AG20443 (cell line): ENCODE measurements around the gene RHBDD1.

Experiments used
- DNase-seq: peaks from one replicate; pipeline ENCODE4 v3.0.0; 2012; ENCODE audit warnings: low spot score, mixed read lengths

RHBDD1 gene

DNA sequence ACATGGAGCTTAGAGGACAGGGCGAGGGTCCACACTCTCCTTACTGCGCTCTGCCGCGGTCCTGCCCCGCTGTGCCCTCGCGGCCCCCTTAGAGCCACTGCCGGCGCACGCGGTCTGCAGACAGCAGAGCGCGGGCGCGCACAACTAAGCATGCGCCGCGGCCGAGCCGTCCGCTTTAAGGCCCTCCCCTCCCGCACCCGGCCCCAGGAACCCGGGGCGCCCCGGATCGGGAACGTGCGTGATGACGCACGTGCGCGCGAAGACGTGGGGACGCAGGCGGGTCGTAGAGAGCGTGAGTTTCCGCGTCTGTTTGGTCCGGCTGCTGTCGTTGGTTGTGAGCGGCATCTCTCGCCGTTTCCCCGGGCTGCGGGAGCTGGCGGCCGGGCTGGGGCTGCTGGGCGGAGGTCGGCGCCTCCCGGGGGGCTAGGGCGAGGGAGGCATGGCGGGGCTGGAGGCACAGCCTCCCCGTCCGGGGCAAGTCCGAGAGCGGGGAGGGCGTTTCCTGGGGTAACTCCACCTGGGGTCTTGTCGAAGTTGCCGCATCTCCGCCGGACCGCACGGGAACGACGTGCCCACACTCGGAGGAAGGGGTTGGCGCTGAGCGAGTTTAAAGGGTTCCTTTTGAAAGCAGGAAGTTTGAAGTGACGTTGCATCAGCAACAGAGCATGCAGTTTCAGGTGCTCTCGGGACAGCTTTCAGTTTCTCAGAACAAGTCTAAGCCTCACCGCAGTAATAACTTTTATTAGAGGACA is at the start of gene RHBDD1:
Gene RHBDD1, plus strand, starts transcription at position 259 of the 752 bp plus-strand sequence. CDS start 28,640 bp downstream, outside the sequence.
- peak; percentile 99 for DNase-seq

DNA sequence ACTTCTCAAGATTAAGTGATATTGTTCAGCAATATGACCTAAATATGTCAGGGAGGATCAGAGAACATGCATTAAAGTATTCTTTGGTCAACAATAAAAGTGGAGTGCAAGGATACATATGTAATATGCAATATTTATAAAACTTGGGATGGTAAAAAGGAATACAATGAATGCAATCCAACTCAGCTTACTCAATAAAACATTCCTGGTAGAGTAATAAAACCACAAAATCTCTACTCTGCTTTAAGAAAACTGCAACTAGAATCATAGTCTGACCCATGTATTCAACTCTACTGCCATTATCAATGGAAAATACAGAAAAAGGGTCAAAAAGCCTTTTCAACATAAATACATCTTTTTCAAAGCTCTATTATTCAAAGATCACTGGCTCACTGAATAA is 47.8 kb upstream of the RHBDD1 start:
- no peak for DNase-seq

- DNase-seq, result no peak
Measured at GRCh38 chr2:226788881-226789490, 46.9 kb upstream of the RHBDD1 start.

DNA sequence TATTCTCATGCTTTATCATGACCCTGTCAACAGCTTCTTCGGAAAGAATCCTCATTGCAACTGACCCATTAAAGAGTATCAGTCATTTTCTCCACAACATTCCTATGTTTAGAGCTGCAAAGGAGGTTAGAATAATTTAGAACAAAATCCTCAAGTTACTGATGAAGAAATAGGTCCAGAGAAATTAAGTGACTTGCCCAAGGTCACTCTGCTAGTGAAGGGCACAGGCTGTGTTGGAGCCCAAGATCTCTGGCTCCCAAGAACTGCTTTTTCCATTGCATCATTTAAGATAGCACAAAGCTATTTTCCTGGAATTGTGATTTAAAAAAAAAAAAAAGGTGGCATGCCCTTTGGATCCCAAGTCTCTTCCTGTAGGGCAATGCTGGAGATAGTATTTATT is 45.8 kb upstream of the RHBDD1 start:
- no peak for DNase-seq

DNA sequence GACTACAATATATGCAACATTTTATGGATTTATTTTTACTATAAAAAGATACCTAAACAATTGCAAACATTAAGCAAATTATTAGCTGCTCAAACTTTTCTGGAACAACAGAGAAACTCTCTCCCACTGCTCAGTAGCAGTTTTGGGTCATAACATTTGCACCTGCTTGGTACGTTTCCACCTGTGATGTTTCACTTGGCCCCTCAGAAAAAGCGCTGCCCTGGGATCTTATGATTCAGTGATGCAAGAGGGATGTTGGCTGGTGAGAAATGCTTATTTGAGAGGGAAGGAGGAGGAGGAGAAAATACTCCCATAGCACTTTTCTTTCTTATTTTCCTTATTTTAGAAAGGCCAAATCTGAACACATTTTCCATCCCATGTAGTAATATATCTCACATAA is 45.4 kb upstream of the RHBDD1 start:
- no peak for DNase-seq

DNA sequence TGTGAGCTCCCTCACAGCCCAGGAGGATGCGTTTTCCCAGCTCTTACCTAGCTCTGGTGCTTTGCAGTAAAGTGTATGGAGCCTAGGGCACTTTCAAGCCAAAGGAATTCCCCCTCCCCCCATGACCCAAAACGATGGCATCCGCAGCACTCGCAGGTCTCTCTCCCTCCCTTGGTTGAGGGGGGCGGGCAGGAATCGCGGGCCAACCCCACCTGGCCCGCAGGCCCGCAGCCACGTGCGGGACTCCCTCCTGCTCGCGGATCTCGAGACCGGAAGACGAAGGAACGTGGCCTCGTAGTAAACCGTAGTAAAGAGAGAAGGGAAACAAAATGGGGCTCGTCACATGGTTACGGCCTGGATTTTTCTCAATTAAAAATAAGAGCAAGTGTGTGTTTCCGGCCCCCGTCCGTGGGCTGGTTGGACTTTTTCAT is 44.8 kb upstream of the RHBDD1 start:
- peak; percentile 60 for DNase-seq

GRCh38 chr2:226791487-226792081 is 44.3 kb upstream of the RHBDD1 start:
- DNase-seq, result peak; percentile 98

DNA sequence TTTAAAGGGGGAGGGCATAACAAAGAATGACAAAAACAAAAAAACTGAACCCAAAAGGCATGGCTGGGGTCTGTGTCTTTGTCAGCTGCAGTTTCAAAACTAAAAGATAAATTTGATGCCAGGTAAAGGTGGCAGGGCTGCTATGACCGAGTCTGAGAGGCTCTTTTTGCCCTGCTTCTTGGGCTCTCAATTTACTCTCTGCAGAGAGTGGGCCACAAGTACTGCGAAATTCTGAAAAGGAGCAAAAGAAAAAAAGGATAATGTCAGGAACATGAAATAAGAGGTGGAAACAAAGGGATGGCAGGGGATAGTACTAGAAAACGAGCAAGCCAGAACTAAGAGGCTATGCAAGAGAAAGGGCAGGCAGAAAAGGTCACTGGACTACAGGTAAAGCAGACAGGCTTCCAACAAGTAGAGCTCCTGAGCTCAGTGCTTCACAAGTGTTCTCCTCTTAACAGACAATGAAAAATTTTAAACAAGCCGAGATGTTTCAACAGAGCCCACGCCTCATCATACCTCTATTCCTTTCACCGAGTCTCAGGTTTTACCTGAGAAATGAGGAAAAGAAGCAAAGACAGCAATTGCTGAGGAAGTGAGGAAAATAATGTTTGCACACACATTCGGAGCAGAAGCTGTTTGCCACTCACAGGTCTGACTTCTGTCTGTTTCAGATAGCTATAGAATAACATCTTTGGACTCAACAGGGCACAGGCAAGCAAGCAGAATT is 43.5 kb upstream of the RHBDD1 start:
- no peak for DNase-seq

- no peak for DNase-seq
Measured at GRCh38 chr2:226793646-226794045, 42.2 kb upstream of the RHBDD1 start.

DNA sequence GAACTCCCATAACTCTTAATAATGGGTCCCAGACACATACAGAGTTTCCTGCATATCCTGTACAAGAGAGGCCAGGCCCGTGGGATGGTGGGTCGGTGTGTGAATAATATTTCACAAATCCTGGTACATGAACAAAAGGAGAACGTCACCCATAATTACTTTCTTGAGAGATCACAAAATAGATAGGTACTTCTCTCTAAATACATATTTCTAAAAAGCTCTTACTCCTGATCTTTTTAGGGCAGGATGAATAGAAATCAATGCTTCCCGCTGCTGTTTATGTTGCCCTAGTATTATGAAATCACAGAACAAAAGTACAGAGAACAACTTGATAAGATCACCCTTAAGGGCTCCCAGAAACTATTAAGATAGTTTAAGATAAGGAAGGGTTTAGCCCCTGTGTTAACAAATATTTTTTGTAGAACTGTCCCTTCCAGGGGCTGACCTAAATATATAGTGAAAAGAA is 41.6 kb upstream of the RHBDD1 start:
- DNase-seq, result no peak

DNA sequence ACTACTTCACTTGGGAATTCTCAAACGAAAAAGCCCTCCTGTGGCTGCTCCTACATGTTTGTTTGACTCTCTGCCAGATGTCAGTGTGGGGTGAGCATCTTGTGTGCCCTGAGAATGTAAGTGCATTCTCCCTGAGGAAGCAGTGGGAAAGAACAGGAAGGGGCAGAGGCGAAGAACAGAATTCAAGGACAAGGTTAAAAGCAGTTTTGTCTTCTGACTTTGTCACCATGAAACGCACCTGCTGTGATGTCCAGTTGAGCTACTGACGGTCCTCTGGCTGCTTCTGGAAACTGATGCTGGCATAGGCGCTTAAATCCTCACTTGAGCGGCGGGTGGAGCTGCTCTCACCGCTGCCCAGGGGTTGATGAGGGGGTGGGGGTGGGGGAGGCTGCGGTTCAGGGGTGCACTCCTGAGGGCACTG is 41.1 kb upstream of the RHBDD1 start:
- no peak for DNase-seq

- peak; percentile 31 for DNase-seq
Measured at GRCh38 chr2:226795281-226796011, 40.4 kb upstream of the RHBDD1 start.

DNA sequence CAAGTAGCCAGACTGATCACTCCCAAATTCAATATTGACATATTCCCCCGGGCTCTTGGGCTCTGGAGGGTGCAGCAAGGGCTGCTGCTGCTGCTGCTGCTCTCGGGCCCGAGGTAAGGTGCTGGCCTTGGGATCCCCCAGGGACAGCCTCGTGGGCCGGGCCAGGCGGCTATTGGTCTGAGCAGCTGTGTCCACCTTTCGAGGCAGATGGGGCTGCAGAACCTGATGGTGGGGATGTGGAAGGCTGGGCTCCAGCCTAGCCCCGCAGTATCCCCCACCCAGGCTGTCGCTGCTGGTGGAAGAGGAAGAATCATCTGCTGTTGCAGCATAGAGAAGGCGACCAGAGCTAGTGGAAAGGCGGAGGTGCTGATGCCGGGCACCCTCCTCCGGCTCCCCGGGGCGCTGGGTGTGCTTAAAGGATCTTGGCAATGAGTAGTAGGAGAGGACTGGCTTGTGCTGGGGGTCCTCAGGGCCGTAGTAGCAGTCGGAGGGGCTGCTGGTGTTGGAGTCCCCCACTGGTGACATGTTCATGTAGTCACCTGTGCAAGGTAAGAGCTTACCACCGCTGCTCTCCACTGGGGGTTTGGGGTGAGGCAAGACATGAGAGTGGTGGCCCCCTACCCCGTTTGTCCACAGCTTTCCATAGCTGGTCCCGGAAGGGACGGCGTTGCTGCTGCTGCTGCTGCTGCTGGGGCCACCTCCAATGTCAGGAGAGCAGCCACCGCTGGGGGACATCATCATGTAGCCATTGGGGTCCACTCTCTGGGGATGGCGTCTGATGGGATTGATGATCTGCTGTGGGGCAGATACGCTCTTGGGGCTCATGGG is 39.6 kb upstream of the RHBDD1 start:
- DNase-seq, result no peak

- DNase-seq, result peak; percentile 69
Measured at GRCh38 chr2:226796840-226797288, 39.0 kb upstream of the RHBDD1 start.

GRCh38 chr2:226797289-226797988 is 38.4 kb upstream of the RHBDD1 start:
- peak; percentile 69 for DNase-seq

GRCh38 chr2:226797989-226798421 is 37.8 kb upstream of the RHBDD1 start:
- peak; percentile 39 for DNase-seq

GRCh38 chr2:226798422-226799210 is 37.2 kb upstream of the RHBDD1 start:
- peak; percentile 47 for DNase-seq

DNA sequence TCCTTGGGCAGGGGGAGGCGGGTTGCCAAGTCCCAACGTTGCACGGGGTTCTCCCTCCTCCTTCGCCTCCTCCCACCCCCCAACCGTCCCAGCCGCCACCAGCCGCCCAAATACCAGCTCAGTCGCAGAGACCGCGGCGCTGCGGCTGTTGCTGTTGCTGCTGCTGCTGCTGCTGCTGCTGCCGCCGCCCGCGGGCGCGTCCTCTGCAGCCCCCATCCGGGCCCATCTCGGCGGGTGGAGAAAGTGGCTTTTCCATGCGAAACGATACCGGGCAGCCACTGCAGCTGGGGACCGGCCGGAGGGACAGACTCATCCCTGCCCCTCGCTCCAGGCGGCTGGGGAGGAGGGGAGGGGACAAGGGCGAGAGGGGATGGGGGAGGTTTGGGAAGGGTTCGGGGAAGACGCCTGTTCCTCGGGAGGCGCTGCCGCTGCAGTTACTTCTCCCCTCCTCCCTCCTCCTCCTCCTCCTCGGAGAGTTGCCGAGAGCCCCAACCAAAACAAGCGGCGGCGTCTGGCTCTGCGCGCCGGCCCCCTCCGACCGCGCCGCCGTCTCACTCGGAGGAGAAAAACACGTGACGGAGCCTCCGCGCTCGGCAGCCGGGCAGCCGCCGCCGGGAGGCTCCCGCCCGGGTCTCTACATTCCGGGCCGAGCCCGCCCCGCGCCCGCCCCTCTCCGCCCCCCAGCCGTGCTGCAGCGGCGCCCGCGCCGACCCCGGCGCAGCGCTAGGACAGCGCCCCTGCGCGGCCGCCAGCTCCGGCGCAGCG is 36.5 kb upstream of the RHBDD1 start, which contains the start of gene IRS1:
Gene IRS1, minus strand, starts transcription at position 610 of the 765 bp plus-strand sequence. CDS start 1,082 bp downstream, outside the sequence.
- peak; percentile 87 for DNase-seq
